ENCODE data around the gene OGFRL1. TPM values are rescaled to one million over a fixed set of nuclear protein-coding genes. Genes with fewer than 3 reads are reported as not detected.

OGFRL1 gene
- total RNA-seq, 1 donor from 2014 or later, result 12.6 TPM

DNA sequence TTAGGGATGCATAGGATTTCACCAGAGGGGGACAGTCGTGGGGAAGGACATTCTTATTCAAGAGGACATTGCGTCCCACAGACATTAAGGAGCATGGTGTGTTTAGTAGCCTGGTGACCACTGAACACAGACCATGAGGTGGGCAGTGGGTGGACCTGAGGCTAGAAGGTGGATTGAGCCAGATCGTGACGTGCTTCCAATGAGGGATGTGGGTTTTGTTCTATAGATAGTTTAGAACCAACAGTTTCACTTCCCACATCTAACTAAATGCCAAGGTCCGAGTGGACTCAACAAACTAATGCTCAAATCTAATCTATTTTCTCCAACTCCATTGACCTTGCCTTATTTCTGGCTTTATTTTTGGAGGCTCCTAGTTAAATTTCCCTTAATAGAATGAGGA lies 58.5 kb downstream of the OGFRL1 start:
- Mint-ChIP-seq H3K9me3 (ENCODE audit: unreplicated experiment) (no peaks in the 10 kb centered on the region), H3K27me3 (ENCODE audit: unreplicated experiment) (no peaks in the 10 kb centered on the region), H3K4me3 (ENCODE audit: unreplicated experiment) (no peak overlapping the region), H3K27ac (ENCODE audit: unreplicated experiment) (no peak overlapping the region), H3K4me1 (ENCODE audit: unreplicated experiment) (peaks cover 7% of the 10 kb centered on the region), H3K36me3 (ENCODE audit: unreplicated experiment) (no peaks in the 10 kb centered on the region)
- TF ChIP-seq, protein P1, sequence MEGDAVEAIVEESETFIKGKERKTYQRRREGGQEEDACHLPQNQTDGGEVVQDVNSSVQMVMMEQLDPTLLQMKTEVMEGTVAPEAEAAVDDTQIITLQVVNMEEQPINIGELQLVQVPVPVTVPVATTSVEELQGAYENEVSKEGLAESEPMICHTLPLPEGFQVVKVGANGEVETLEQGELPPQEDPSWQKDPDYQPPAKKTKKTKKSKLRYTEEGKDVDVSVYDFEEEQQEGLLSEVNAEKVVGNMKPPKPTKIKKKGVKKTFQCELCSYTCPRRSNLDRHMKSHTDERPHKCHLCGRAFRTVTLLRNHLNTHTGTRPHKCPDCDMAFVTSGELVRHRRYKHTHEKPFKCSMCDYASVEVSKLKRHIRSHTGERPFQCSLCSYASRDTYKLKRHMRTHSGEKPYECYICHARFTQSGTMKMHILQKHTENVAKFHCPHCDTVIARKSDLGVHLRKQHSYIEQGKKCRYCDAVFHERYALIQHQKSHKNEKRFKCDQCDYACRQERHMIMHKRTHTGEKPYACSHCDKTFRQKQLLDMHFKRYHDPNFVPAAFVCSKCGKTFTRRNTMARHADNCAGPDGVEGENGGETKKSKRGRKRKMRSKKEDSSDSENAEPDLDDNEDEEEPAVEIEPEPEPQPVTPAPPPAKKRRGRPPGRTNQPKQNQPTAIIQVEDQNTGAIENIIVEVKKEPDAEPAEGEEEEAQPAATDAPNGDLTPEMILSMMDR (IDR thresholded peaks at IDR 0.05), result no peak
- no peak for DNase-seq (ENCODE audit: extremely low spot score, unreplicated experiment)

DNA sequence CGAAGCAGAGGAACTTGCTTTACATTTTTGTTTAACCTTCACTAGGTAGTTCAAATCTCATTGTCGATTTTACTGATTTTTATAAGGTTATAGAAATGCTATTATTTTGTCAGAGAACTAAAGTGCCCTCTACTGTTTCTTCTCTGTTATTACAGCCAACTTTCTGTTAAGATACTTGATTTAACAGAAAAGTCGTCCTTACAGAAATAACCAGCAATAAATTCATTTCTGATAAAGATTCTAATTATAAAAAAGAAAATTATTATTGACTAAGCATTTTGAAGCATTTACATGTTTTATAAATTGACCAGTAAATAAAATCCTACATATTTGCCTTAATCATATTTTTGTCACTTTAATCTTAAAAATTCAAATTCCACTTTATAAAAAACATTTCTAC lies 60.8 kb downstream of the OGFRL1 start:
- no peaks in the 10 kb centered on the region for H3K27me3 Mint-ChIP-seq (ENCODE audit: unreplicated experiment)
- H3K4me1 Mint-ChIP-seq (ENCODE audit: unreplicated experiment), result peaks cover 3% of the 10 kb centered on the region
- H3K27ac Mint-ChIP-seq (ENCODE audit: unreplicated experiment), result no peak overlapping the region
- no peak for DNase-seq (ENCODE audit: extremely low spot score, unreplicated experiment)
- H3K9me3 Mint-ChIP-seq (ENCODE audit: unreplicated experiment), result no peaks in the 10 kb centered on the region
- TF ChIP-seq, protein P1 (IDR thresholded peaks at IDR 0.05), result peak; percentile 70
- H3K4me3 Mint-ChIP-seq (ENCODE audit: unreplicated experiment), result no peak overlapping the region
- no peaks in the 10 kb centered on the region for H3K36me3 Mint-ChIP-seq (ENCODE audit: unreplicated experiment)

DNA sequence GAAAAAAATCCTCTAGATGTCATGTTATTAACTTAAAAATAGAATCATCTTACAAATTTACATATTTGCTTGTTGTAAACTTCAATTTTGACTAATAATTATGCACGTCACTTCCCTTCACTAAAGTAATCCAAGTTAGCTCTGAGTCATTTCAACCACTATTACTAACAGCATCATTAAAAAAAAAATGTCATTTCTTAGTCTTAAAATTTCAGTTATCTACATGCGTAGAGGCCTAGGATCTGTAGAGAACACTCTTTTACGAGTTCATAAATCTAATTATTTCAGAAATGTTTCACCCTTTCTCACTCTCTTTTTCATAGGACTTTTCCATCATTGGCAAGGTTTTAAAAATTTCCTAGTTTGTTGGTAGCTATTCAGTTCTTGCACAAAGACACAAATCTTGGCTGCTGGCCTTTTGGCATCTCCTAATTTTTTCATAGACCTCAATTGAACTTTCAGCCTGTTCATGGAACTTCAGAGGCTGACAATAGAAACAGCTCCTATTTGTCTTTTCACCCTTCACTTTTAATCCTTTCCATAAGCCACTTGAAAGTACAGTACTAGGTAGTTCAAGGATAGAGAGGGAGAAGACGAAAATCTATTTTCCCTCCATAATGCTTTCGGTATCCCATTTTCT lies 61.5 kb downstream of the OGFRL1 start:
- Mint-ChIP-seq H3K4me3 (ENCODE audit: unreplicated experiment) (no peak overlapping the region), H3K36me3 (ENCODE audit: unreplicated experiment) (no peaks in the 10 kb centered on the region), H3K27me3 (ENCODE audit: unreplicated experiment) (no peaks in the 10 kb centered on the region), H3K27ac (ENCODE audit: unreplicated experiment) (no peak overlapping the region), H3K4me1 (ENCODE audit: unreplicated experiment) (peaks cover 3% of the 10 kb centered on the region), H3K9me3 (ENCODE audit: unreplicated experiment) (no peaks in the 10 kb centered on the region)
- no peak for DNase-seq (ENCODE audit: extremely low spot score, unreplicated experiment)
- TF ChIP-seq, protein P1 (IDR thresholded peaks at IDR 0.05), result no peak

DNA sequence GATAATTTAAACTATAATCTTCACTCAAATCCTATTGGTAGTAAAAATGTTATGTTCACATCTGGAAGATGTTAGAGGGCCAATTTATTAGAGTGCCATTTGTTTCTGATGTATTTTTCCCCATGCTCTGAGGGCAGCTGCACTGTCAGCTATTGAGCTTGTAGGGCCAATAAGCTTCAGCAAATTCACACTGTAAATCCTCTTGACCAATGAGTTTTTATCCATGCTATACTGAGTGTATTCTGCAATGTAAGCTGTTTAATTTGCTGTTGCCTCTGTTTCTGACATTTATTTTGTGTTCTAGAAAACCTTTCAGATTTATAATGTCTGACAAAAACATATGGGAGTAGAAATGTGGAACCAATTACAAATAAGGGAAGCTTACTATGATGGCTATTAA lies 62.6 kb downstream of the OGFRL1 start:
- Mint-ChIP-seq H3K9me3 (ENCODE audit: unreplicated experiment) (peaks cover 2% of the 10 kb centered on the region), H3K36me3 (ENCODE audit: unreplicated experiment) (no peaks in the 10 kb centered on the region), H3K27ac (ENCODE audit: unreplicated experiment) (no peak overlapping the region), H3K27me3 (ENCODE audit: unreplicated experiment) (no peaks in the 10 kb centered on the region), H3K4me1 (ENCODE audit: unreplicated experiment) (peaks cover 3% of the 10 kb centered on the region), H3K4me3 (ENCODE audit: unreplicated experiment) (no peak overlapping the region)
- DNase-seq (ENCODE audit: extremely low spot score, unreplicated experiment), result no peak
- TF ChIP-seq, protein P1 (IDR thresholded peaks at IDR 0.05), result no peak
